Dendritic cell treated with granulocyte-macrophage colony-stimulating factor and Interleukin-4, amounts not matched to agents 40 ng/mL and 50 ng/mL, for 4 days (primary cell): ENCODE data around the gene EPS8L1.
"Not testable (repeated sequence)": the region's sequence is repeated elsewhere in the genome, so short reads cannot be mapped to it uniquely, and the experiment has no call there.

ENCODE experiments used
- H3K27ac Mint-ChIP-seq: one replicate; pipeline ENCODE4 v1.8.0; 2022; ENCODE audit warnings: mild to moderate bottlenecking, mixed read lengths
- H3K27me3 Mint-ChIP-seq: one replicate; pipeline ENCODE4 v1.8.0; 2022; ENCODE audit warnings: mild to moderate bottlenecking, mixed read lengths
- H3K36me3 Mint-ChIP-seq: one replicate; pipeline ENCODE4 v1.8.0; 2022; ENCODE audit warnings: low read depth, mixed read lengths
- H3K4me1 Mint-ChIP-seq: one replicate; pipeline ENCODE4 v1.8.0; 2022; ENCODE audit warnings: low read depth, mixed read lengths
- H3K4me3 Mint-ChIP-seq: one replicate; pipeline ENCODE4 v1.8.0; 2022; ENCODE audit warnings: mild to moderate bottlenecking, moderate library complexity, mixed read lengths
- H3K9me3 Mint-ChIP-seq: one replicate; pipeline ENCODE4 v1.8.0; 2022; ENCODE audit warnings: mixed read lengths
- intact Hi-C: fragments of 100-400 bp; cut with micrococcal nuclease; formaldehyde crosslinking; loops from one replicate; pipeline ENCODE4 v1.15.0; 2022

Gene EPS8L1

DNA sequence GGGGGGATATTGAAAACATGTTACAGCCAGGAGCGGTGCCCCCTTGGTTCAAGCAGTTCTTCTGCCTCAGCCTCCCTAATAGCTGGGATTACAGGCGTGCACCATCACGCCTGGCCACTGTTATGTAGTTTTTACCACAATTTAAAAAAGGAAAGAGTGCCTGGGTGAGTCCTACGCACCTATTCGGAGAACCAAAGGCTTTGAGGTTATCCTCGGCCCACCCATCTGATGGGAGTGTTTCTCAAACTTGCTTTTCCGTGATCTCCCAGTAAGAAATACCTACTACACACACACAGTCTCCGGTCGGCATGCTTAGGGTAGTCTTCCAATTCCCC, 33.4 kb upstream of the EPS8L1 start:
- intact Hi-C loops: no loop called here
- Mint-ChIP-seq H3K27me3 (peaks cover 39% of the 10 kb centered on the region), H3K9me3 (no peaks in the 10 kb centered on the region), H3K36me3 (peaks cover 61% of the 10 kb centered on the region), H3K4me3 (no peak overlapping the region), H3K4me1 (peaks cover 18% of the 10 kb centered on the region), H3K27ac (no peak overlapping the region)

GRCh38 chr19:55042688-55043087, 33.0 kb upstream of the EPS8L1 start:
- H3K4me3 Mint-ChIP-seq: no peak overlapping the region

GRCh38 chr19:55044286-55044685, 31.4 kb upstream of the EPS8L1 start:
- no peak overlapping the region for H3K4me3 Mint-ChIP-seq
- intact Hi-C loops: no loop called here
- no peak overlapping the region for H3K27ac Mint-ChIP-seq
- H3K36me3 Mint-ChIP-seq: peaks cover 81% of the 10 kb centered on the region
- H3K9me3 Mint-ChIP-seq: no peaks in the 10 kb centered on the region
- H3K4me1 Mint-ChIP-seq: peaks cover 18% of the 10 kb centered on the region
- H3K27me3 Mint-ChIP-seq: peaks cover 32% of the 10 kb centered on the region

More at GRCh38 chr19:55042688-55043087, 33.0 kb upstream of the EPS8L1 start:
- intact Hi-C loops: no loop called here
- Mint-ChIP-seq H3K27ac (no peak overlapping the region), H3K27me3 (peaks cover 39% of the 10 kb centered on the region), H3K4me1 (peaks cover 18% of the 10 kb centered on the region), H3K36me3 (peaks cover 65% of the 10 kb centered on the region), H3K9me3 (no peaks in the 10 kb centered on the region)

DNA sequence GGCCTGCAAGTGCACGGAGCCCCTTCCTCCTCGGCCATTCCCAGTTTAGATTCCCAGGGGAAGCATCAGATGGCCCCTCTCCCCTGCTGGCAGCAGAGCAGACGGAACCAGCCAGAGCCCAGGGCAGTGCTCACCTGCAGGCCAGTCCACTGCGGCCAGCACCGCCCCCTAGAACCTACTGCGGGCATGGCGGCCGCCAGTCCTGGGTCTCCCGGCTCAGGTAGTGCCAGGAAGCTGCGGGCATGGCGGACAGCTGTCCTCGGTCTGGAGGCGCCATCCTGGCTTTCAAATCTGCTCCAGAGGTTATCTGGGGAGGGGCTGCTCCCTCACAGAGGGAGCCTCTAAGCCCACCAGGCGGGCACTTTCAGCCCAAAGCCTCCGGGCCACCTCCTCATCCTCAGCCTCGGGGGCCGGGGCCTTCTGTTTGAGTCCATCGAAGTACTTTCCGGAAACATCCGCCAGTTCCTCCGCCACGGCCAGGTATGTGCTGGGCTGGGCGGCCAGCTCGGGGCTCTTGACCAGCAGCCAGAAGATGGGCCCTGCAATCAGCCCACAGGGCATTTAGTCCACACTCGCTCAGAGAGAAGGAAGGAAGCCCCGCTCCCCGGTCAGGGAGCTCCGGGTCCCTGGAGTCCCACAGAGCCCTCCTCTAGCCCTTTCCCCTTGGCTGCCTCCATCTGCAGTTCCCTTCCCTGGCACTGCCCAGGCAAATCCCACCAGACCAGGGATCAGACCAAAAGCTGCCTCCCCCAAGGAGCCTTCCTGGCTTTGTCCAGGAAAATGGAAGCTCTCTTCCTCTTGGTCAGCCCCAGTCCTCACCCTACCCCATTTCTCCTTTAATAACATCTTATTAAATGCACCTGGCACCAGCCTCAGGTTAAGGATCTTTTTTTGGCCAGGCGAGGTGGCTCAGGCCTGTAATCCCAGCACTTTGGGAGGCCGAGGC, 30.6 kb upstream of the EPS8L1 start:
- H3K27me3 Mint-ChIP-seq: peaks cover 29% of the 10 kb centered on the region
- H3K36me3 Mint-ChIP-seq: peaks cover 83% of the 10 kb centered on the region
- intact Hi-C loops: no loop called here
- no peak overlapping the region for H3K27ac Mint-ChIP-seq
- H3K9me3 Mint-ChIP-seq: no peaks in the 10 kb centered on the region
- H3K4me3 Mint-ChIP-seq: no peak overlapping the region
- H3K4me1 Mint-ChIP-seq: peaks cover 18% of the 10 kb centered on the region

DNA sequence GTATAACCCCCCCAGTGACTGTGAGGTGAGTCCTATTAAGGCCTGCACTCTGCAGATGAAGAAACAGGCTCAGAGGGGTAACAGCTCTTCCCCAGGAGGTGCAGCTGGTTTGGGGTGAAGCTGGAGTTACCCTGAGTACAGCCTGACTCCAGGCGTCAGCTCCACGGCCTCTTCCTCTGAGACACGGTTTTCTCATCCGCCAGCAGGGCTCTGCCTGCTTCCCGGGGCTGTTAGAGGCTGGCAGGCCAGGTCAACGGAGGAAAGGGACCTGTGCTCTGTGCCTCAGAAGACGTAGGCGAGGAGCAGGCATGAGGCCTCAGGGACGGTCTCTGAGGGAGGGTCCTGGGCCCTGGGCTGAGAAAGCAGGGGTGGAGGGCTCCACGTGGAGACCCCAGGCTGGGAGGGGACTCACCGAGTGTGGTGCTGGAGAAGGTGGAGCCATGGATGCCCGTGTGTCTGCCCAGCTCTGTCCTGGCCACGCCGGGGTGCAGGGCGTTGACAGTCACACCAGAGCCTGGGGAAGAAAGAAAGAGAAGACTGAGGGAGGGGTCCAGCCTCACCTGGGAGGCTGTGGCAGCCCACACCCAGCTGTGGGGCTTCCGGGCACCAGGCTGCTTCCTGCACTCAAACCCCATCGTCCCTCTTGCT, 28.6 kb upstream of the EPS8L1 start:
- peaks cover 12% of the 10 kb centered on the region for H3K27me3 Mint-ChIP-seq
- intact Hi-C loops: no loop called here
- peaks cover 7% of the 10 kb centered on the region for H3K4me1 Mint-ChIP-seq
- H3K4me3 Mint-ChIP-seq: no peak overlapping the region
- H3K36me3 Mint-ChIP-seq: peaks cover 100% of the 10 kb centered on the region
- no peak overlapping the region for H3K27ac Mint-ChIP-seq
- H3K9me3 Mint-ChIP-seq: no peaks in the 10 kb centered on the region

- peaks cover 100% of the 10 kb centered on the region for H3K36me3 Mint-ChIP-seq
- no peaks in the 10 kb centered on the region for H3K4me1 Mint-ChIP-seq
Observed at GRCh38 chr19:55047951-55048350, 27.7 kb upstream of the EPS8L1 start.

DNA sequence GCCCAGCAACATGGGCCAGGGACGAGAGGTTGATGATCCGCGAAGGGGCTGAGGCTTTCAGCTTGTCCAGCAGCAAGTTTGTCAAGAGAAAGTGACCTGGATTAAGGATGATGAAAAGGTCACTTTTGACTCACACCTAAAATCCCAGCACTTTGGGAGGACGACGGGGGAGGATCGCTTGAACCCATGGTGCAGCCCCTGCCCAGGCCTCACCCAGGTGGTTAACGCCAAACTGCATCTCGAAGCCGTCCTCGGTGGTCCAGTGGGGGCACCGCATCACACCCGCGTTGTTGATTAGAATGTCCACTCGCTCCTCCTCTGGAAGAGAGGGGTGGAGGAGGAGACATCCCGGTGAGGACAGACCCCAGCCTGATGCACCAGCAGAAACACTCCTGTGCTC, 27.2 kb upstream of the EPS8L1 start:
- Mint-ChIP-seq H3K4me1 (no peaks in the 10 kb centered on the region), H3K27me3 (no peaks in the 10 kb centered on the region), H3K27ac (no peak overlapping the region), H3K4me3 (no peak overlapping the region), H3K36me3 (peaks cover 100% of the 10 kb centered on the region), H3K9me3 (no peaks in the 10 kb centered on the region)
- intact Hi-C loops: no loop called here

More at GRCh38 chr19:55047951-55048350, 27.7 kb upstream of the EPS8L1 start:
- peaks cover 3% of the 10 kb centered on the region for H3K27me3 Mint-ChIP-seq
- H3K27ac Mint-ChIP-seq: no peak overlapping the region
- intact Hi-C loops: no loop called here
- H3K4me3 Mint-ChIP-seq: no peak overlapping the region
- no peaks in the 10 kb centered on the region for H3K9me3 Mint-ChIP-seq

- Mint-ChIP-seq H3K4me3 (no peak overlapping the region), H3K4me1 (no peaks in the 10 kb centered on the region), H3K27me3 (no peaks in the 10 kb centered on the region), H3K36me3 (peaks cover 96% of the 10 kb centered on the region), H3K9me3 (no peaks in the 10 kb centered on the region), H3K27ac (no peak overlapping the region)
- intact Hi-C loops: no loop called here
Observed at GRCh38 chr19:55050749-55051532, 24.7 kb upstream of the EPS8L1 start.

- no peak overlapping the region for H3K4me3 Mint-ChIP-seq
- no peak overlapping the region for H3K27ac Mint-ChIP-seq
- peaks cover 90% of the 10 kb centered on the region for H3K36me3 Mint-ChIP-seq
- H3K4me1 Mint-ChIP-seq: no peaks in the 10 kb centered on the region
- H3K9me3 Mint-ChIP-seq: no peaks in the 10 kb centered on the region
- intact Hi-C loops: no loop called here
- H3K27me3 Mint-ChIP-seq: no peaks in the 10 kb centered on the region
Observed at GRCh38 chr19:55053735-55054134, 21.9 kb upstream of the EPS8L1 start.

GRCh38 chr19:55056827-55057226, 18.8 kb upstream of the EPS8L1 start:
- Mint-ChIP-seq H3K36me3 (peaks cover 84% of the 10 kb centered on the region), H3K27ac (no peak overlapping the region), H3K9me3 (no peaks in the 10 kb centered on the region), H3K27me3 (no peaks in the 10 kb centered on the region), H3K4me3 (no peak overlapping the region), H3K4me1 (peaks cover 8% of the 10 kb centered on the region)
- intact Hi-C loops: no loop called here

DNA sequence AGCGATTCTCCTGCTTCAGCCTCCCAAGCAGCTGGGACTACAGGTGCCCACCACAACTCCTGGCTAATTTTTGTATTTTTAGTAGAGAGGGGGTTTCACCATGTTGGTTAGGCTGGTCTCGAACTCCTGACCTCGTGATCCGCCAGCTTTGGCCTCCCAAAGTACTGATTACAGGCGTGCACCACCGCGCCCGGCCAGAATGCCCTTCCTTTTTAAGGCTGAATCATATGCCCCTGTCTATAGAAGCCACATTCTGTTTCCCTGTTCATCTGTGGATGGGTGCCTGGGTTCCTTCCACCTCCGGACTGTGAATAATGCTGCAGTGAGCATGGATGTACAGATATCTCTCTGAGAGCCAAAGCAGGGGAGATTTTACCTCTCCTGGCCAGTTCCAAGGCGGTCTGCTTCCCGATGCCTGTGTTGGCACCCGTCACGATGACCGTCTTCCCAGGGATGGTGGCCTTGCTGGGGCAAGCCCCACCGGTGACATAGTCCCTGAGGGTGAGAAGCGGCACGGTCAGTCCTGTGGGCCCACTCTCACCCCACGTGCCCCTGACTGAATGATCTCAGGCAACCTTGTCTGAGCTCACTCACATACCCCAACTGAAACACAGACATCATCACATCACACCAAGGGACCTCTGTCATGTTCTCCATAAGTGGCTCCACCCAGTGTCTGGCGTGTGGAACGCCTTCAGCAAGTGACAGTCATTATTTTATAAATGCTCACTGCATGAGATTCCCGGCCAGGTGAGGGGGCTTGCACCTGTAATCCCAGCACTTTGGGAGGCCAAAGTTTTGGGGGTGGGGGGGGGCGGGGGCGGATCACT, 16.7 kb upstream of the EPS8L1 start:
- Mint-ChIP-seq H3K4me1 (peaks cover 12% of the 10 kb centered on the region), H3K36me3 (peaks cover 65% of the 10 kb centered on the region), H3K4me3 (no peak overlapping the region), H3K9me3 (no peaks in the 10 kb centered on the region), H3K27me3 (peaks cover 4% of the 10 kb centered on the region), H3K27ac (no peak overlapping the region)
- intact Hi-C loops: no loop called here

DNA sequence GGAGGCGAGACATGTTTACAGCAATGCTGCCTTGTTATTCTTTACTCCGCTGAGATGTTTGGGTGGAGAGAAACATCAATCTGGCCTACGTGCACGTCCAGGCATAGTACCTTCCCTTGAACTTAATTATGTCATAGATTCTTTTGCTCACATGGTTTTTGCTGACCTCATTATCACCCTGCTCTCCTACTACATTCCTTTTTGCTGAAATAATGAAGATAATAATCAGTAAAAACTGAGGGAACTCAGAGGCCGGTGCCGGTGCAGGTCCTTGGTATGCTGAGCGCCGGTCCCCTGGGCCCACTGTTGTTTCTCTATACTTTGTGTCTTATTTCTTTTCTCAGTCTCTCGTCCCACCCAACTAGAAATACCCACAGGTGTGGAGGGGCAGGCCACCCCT, 15.4 kb upstream of the EPS8L1 start:
- peaks cover 57% of the 10 kb centered on the region for H3K36me3 Mint-ChIP-seq
- H3K4me3 Mint-ChIP-seq, H3K9me3 Mint-ChIP-seq, H3K27me3 Mint-ChIP-seq, H3K27ac Mint-ChIP-seq, intact Hi-C loops: not testable (repeated sequence)
- H3K4me1 Mint-ChIP-seq: peaks cover 12% of the 10 kb centered on the region

GRCh38 chr19:55062735-55063491, 12.8 kb upstream of the EPS8L1 start, which contains the start of gene RDH13:
TSS of gene RDH13 (minus strand) at chr19:55063148. CDS start at chr19:55063032, 116 bp downstream.
- Mint-ChIP-seq H3K36me3 (peaks cover 36% of the 10 kb centered on the region), H3K9me3 (no peaks in the 10 kb centered on the region), H3K27ac (peak within 1 kb of the TSS; percentile 70), H3K4me1 (peaks cover 23% of the 10 kb centered on the region), H3K4me3 (peak within 1 kb of the TSS; percentile 80), H3K27me3 (peaks cover 33% of the 10 kb centered on the region)
- intact Hi-C loops: loop anchor here (2.0 kb wide), 1 partner anchor 18 kb away; no protein-coding TSS in a partner anchor
